ENCODE results near the gene ZNG1A.
"Not testable (repeated sequence)": the region's sequence is repeated elsewhere in the genome, so short reads cannot be mapped to it uniquely, and the experiment has no call there.

The ZNG1A gene

DNA sequence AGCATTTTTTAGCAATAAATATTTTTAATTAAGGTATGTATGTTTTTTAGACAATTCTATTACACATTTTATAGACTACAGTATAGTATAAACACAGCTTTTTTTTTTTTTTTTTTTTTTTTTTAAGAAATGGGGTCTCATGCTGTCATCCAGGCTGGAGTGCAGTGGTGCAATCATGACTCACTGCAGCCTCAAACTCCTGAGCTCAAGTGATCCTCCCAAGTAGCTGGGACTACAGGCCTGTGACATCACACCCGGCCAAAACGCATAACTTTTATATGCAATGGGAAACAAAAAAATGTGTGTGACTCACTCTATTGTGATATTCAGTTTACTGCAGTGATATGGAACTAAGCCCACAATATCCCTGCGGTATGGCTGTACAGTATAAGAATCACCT is 9.1 kb downstream of the ZNG1A start:
- DNase-seq = not testable (repeated sequence)

DNA sequence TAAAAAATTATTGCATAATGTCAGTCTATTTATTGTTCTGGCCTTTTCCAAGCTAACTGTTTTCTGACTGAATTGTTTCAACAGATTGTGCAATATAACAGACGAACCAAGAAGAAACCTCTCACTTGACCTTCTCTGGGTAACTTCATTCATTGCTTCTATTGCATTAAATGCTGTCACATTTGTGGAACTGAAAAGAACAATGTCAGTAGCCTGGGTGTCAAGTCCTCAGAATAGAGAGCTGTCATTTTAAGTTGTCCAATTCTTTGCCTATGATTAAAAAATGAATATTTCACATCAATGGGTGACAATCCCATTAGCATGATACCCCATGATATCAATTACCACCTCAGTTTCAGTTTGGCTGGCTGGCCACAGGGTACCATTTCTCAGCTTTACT is 19.0 kb downstream of the ZNG1A start:
- not testable (repeated sequence) for DNase-seq

DNA sequence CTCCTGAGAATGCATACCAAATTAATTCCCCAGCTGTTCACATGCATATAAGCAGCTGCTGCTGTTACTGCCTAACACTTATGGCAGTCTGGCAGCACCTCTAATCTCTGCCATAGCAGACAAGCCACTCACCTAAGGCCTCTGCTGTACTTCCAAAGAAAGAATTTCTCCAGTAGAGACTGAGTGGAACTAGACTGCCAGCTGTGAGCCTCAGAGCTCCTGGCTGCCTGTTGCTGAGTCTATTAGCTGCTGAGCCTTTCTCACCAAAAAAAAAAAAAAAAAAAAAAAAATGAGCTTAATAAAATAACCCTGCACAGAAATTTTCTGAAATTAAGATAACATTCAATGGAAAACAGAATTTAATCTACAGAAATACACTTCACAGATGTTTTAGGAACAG is 27.7 kb downstream of the ZNG1A start:
- not testable (repeated sequence) for DNase-seq

DNA sequence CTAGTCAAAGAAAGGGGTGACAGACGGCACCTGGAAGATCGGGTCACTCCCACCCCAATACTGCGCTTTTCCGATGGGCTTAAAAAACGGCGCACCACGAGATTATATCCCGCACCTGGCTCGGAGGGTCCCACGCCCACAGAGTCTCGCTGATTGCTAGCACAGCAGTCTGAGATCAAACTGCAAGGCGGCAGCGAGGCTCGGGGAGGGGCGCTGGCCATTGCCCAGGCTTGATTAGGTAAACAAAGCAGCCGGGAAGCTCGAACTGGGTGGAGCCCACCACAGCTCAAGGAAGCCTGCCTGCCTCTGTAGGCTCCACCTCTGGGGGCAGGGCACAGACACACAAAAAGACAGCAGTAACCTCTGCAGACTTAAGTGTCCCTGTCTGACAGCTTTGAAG is 39.0 kb downstream of the ZNG1A start:
- not testable (repeated sequence) for DNase-seq

DNA sequence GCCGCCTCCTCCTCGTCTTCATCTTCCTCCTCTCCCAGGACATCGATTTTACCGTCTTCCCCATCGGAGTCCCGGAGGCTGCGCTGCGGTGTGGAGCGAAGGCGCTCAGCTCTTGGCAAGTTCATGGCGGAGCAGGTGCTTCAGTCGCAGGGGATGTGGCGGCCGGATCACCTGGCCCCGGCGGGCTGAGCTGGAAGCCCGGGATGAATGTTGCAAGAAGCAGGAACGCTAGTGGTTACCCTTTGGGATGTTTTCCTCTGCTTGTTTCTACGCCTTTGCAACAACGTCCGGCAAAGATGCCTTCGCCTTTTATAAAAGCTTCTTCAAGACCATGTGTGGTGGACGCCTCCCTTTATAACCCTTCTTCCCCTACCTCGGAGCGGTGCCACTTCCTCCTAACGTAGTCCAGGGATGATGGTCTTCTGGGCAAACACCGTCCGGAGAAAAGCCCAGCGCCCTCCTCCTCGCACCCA is 60.8 kb downstream of the ZNG1A start, which contains the start of gene FOXD4:
Gene FOXD4, minus strand, starts transcription at position 423 of the 473 bp plus-strand sequence. Its CDS starts 298 bp downstream, at position 125.
- DNase-seq = not testable (repeated sequence)

DNA sequence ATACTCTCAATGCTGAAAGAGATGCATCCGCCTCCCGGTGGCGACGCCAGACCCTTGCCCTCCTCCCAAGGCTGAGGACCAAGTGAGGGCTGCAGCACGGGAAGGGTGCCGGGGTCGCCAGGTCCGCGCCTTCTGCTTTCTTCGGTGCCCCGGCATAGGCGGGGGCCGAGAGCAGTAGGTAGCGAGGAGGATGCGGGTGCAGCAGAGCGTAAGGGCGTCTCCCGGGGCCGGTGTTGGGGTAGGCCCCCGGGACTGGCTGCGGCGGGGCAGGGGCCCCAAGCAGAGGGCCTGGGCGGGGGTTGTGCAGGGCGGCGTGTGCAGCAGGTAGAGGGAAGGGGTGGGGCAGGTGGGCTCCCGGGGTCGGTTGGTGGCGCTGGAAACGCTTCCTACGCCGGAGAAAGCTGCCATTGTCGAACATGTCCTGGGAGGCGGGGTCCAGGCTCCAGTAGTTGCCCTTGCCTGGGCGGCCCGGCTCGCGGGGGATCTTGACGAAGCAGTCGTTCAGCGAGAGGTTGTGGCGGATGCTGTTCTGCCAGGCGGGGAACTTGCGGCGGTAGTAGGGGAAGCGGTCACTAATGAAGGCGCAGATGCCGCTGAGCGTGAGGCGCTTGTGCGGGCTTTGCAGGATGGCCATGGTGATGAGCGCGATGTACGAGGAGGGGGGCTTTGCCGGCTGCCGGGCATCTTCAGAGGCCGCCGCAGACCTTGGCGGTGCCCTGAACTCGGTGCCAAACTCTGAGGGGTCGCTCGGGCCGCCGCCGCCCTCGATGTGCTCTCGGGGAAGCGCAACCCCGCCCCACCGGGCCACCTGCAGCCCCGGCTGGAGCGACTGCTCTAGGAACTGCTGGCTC is 61.5 kb downstream of the ZNG1A start:
- peak; percentile 54 for DNase-seq

DNA sequence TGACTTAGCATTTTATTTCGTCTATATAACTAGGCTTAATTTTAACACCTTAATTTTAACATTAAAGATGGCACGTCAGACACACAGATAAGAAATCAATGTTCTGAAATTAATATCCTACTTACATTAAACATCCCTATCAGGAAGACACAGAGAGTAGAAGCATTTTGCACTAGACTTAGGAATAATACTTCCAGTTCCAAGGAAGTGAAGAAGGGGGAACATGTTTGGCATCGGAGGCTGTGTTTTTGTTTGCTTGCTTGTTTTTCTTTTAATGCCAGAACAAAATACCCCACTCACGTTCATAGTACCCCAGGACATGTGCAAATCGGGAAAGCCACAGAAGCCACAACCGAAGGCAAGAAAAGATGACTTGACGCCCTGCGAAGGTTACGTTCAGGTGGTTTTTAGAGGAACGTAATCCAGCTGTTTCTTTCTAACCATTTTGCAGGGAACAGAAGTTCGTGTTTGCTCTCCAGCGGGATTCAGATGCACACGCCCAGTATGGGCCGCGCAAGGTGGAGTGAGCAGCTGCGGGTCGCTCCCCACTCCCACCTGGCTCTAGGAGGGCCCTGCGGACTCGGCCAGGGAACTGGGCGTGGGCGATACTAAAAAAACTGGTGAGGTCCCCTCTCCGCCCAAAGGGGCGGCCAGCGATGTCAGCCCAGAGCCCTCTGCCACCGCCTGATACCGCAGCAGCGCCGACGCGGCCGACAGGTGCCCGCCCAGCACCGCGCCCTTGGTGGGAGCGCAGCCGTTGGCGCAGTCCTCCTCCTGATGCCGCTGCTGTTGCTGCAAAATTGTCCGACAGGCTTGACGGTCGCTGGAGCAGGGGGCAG is 62.4 kb downstream of the ZNG1A start:
- DNase-seq = peak; percentile 41

DNA sequence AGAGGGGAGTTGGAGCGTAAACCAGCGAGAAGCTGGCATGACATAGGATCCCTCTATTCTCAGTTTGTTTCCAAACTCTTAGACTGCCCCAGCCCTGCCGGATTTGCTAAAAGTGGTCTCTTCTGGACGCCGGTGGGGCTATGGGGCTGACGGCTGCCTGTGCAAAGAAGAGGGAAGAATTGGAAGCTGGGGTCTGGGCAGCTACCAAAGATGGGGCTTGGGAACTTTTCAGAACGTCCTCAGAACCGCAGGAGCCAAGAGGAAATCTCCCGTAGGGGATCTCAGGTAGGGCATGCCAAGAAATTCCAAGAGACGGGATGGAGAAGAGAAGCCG is 63.8 kb downstream of the ZNG1A start:
- DNase-seq = not testable (repeated sequence)

DNA sequence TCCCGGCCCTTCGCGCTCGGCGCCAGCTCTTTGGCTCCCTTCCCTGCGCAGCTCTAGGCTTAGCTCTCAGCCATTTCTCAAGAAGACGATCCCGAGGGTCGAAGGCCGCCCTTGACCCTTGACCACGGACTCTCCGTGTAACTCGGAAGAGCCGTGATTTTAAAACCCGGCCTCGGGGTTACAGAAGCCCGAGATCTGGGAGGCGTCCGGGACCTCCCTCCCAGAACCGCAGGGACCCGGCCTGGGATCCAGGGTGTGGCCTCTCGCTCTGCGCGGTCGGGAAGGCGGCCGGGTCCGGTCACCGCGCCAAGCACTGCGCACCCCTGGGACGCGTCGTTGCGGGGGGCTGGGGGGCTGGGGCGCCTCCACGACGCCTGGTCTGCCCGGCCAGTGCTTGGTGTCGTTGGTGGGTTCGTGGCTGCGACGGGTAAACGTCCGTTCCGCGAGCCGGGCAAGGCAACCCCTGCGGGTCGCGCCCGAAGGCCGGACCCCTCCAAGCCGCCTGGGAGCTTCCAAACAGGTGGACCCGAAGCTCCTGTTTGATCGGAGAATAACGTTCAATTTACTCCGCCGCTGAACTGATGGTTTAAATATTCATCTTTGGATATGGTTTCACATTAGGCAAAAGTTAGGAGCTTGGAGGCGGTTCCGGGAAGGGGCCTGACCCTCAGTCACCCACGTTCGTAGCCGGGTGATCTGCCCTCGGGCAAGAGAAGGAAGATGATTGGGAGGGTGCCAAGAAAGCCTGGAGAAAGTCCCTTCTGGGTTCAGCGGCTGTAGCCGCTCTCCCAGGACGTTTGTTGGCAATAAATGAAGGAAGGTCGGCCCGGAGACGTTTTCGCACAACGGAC is 64.4 kb downstream of the ZNG1A start:
- peak; percentile 21 for DNase-seq

DNA sequence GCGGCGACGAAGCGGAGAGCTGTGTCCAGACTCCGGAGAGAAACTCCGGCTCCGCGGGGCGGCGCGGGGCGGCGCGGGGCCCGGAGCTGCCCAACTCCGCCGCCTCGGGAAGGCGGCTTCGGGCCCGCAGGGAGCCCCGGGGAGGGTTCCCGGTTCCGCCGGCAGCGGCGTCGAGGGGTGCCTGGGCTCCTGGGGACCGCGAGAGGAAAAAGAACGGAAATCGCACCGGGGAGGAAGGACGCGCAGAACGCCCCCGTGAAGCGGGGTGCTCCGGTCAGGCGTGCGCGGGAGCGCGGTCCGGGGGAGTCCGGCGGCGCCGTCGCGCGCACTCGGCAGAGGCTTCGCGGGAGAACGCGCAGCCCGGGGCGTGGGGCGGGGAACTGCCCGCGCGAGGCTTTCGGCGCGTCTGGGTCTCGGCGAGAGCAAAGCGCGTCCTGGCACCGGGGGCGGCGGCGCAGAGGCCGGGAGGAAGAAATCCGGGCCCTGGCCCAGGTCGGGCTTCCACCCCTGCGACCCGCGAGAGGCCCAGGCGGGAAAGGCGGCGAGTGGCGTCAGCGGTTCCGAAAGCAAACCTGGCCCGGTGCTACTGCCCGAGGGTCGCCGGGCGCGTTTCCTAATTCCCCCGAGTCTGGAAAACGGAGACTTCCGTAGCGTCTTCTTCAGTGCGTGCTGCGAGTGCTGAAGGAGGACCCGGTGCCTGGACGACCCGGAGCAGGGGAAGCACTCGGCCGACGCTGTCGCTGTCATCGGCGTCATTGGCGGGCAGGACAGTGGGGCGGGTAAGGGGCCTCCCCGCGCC is 65.2 kb downstream of the ZNG1A start:
- peak; percentile 60 for DNase-seq

DNA sequence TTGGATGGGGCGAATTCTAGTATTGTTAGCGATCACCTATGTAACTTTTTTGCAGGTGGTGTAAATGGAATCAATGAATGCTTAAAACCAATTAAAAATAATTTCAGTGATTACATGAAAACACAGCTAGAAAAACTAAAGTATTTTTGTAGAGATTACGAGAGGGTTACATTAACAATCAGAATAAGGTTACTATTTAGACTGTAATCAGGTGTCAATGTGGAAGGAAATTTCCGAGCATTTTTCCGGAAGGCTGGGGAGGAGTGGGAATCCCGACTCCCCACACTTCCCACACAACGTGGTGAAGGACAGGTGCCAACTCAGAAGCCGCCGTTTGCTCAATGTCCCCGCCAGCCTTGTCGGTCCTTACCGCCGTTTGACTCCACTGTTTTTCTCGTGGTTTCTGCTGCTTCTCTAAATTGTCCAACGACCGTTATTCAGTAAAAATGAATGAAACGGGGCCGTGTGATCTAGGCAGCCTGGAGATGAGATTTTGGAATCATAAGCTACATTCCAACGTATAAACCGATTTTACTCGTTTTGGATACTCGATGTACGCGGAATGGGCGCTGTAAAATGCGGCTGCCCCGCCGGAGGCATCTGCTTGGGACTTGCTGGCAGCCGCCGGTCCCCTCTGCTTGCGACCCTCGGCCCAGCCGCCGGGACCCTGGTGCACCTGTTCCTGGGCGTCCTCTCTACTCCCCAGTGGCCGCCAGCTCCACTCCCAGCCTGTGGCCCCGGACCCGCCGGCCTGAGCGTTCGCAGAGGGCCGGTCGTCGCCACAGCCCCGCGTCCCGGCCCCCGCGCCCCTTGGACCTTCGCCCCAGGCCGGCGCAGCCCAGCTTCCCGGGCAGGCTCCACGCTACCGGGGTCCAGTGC is 66.0 kb downstream of the ZNG1A start:
- peak; percentile 53 for DNase-seq

DNA sequence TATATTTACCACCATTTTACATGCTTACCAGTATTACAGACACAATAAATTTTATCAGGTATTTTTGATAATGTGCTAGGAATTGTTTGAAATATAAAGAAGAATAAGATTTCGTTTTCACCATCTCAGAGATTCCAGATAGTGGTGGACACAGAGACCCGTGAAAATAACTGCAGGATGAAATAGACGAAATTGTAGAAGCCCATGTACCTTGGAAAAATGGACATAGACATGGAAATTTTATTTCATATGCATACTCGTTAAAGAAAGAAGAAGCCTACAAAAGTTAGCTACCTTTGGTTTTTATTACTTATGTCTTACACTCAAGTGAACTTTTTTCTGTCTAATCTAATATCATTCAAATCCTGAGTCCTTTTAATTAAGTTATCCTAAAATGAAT is 68.2 kb downstream of the ZNG1A start:
- not testable (repeated sequence) for DNase-seq

DNA sequence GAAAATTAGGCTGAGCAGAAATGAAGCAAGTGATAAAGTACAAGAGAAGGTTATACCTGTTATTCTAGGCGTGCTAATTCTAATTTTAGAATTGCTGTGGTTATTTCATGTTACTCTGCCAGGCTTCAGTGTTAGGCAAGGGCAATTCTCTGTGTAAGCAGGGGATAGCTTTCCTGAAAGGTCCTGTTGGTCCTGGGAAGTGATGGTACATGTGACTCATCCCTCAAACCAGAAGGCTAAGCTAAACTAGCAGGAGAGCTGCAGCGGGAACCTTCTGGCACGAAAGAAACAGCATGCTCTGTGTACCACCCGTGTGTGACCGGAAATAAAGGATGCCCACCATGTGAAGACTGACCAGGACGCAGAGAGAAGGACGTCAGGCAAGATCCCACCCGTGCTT is 69.3 kb downstream of the ZNG1A start:
- DNase-seq = not testable (repeated sequence)

DNA sequence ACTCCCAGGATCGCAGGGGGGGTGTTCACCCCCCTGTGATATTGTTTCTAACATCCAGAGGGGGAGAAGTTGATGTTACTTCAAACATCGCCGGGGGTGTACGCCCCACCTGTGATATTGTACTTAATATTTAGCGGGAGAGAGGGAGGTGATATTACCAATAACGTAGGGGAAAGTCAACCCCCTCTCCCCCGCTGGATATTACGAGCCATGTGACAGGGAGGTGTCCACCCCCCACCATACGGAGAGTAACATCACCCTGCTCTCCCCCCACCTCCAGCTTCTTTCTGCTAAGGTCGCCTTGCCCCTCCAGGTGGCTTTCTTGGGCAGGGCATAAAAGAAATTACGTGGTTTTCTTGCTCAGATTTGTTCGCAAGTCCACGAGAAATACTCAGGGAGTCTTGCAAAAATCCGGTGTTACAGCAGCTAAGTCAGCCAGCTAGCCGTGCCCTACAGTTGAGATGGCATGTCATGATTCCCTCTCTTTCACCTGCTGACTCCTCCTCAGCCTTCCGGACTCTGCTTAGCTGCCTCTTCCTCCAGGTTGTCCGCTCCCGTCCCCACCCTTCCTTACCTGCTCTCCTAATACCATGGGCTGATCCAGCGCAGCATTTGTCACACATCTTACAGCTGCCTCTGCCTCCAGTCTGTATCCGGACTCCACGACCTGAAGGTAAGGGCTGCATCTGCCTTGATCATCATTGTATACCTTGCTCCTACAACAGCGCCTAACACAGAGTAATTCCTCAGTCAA is 69.9 kb downstream of the ZNG1A start:
- DNase-seq = not testable (repeated sequence)

DNA sequence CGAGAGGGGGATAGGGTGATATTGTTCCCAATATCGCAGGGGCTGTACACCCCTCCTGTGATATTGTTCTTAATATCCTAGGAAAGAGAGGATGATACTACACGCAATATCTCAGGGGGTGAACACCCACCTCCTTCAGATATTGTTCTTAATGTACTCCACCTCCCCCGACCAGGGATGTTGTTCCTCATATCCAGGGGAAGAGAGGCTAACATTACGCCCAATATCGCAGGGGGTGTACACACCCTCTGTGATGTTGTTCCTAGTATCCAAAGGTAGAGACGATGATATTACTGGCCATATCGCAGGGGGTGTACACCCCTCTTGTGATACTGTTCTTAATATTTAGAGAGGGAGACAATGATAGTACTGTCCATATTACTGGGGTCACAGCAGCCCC is 72.9 kb downstream of the ZNG1A start:
- DNase-seq = not testable (repeated sequence)

DNA sequence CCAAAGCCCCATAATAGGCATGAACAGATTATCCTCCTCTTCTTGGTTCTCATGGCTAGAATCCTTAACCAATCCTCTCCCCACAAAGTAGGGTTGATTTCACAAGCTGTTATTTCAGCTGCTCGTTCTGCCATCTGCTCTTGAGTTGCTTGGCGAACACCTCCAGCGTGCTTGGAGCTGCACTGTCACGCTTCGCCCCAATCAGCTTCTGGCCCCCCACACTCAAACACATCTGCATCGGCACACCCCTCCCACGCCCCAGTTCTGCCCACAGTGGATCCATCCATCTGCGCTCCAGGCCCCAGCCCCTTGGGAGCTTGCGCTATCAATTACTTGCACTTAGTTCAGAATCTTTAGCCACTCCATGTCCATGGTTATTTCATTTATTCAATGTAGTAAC is 78.4 kb downstream of the ZNG1A start:
- not testable (repeated sequence) for DNase-seq

DNA sequence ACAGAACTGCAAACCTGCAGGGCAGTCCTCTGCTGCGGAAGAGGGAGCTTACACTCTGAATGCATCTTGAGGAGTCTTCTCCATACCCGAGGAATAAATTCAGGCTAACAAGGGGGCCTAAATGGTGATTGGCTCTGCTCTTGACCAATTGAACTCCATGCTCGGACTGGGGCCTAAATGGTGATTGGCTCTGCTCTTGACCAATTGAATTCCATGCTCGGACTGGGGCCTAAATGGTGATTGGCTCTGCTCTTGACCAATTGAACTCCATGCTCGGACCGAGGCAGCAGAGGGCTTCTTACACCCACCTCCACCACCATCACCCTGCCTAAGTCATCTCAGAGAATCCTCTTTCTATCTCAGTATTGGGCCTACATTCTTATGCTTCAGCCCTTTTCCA is 79.0 kb downstream of the ZNG1A start:
- DNase-seq = not testable (repeated sequence)

DNA sequence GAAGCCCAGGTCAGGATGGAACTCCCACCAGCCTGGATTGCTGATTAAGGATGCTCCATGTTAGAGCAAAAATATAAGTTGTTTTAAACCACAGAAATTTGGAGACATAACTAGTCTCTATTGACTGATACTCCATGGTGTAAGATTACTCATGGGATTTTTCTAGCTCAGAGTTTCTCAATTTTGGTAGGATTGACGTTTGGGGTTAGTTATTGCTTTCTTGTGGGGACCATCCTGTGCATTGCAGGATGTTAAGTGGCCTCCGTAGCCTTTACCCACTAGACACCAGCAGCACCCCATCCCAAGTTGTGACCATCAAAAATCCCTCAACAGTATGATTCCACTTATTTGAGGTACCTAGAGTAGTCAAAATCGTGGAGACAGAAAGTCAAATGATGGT is 80.1 kb downstream of the ZNG1A start:
- not testable (repeated sequence) for DNase-seq

DNA sequence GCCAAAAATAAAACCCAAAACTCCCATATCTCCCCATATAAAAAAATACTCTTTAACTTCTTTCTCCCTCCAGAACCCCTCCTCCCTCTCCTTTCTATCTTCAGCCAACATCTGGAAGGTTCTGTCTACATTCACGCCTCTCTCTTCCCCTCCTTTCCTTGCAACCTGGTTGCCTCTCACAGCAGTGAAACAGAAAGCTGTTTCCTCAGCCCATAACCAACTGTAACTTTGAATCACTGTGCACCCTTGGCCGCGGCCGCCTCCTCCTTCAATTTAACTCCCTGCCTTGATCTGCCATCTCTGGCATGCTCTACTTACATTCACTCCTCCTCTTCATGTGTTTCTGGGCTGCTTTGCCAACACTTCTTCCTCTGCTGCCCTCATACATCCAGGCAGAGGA is 83.9 kb downstream of the ZNG1A start:
- peak; percentile 55 for DNase-seq

DNA sequence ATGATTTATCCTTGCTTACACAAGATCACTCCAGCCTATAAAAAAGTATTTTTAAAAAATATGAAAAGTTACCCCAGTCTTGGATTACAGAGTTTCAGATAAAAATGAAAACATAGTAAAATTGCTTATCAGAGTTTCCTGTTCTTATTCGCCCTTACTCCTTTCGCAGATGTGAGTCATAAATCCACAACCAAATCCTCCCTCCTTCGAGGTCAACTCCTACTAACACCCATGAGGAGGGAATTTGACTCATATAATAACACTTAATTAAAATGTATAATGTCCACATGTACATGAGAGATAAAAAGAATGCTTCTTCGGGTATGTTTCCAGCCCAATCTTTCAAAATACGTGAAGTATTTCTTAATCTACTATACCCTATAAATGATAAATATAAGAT is 84.5 kb downstream of the ZNG1A start:
- peak; percentile 23 for DNase-seq
